ENCODE results near the gene ESCO1.
A peak's percentile ranks its signal among the peaks of the same experiment; 100 is the strongest.

The ESCO1 gene

DNA sequence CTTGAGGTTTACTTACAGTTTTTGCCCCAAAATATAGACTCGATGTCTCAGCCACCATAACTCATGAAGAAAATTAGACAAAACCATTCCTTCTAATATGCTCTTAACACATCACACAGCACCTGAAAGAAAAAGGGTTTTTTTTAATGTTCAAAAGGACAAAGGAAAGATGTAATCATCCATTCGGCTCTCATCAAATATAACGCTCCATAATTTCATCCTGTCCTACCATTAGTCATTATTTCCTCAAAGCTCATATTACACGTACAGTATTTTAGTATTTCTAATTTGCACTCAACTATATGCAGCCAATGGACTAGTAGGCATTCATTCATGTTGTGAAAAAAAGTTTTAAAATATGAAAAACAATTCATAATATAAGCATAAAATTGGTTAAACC, 24.8 kb downstream of the ESCO1 start:
- no peak for DNase-seq (ENCODE audit: low read depth, low spot score)

DNA sequence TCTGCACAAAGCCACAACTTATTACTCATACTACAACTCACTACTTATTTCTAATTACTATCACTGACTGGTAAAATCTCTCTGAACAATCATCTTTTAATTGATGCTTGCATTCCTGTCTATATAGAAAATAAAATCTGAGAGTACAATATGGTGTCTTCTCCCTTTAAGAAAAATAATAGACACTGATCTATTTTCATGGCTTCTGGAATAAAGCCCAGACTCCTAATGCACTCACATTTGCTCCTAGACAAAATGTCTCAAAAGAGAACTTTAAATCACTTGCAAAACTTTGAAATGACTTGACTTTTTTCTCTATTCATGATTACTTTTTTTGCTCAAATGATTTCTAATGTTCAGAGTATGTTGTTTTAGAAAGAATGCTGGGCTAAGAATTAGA, 28.7 kb downstream of the ESCO1 start:
- in situ Hi-C loops (cut with HindIII; ENCODE audit: low sequenced_read_pairs): no loop called here
- peak; percentile 26 for DNase-seq (ENCODE audit: low read depth, low spot score)
- TF ChIP-seq, protein P1, sequence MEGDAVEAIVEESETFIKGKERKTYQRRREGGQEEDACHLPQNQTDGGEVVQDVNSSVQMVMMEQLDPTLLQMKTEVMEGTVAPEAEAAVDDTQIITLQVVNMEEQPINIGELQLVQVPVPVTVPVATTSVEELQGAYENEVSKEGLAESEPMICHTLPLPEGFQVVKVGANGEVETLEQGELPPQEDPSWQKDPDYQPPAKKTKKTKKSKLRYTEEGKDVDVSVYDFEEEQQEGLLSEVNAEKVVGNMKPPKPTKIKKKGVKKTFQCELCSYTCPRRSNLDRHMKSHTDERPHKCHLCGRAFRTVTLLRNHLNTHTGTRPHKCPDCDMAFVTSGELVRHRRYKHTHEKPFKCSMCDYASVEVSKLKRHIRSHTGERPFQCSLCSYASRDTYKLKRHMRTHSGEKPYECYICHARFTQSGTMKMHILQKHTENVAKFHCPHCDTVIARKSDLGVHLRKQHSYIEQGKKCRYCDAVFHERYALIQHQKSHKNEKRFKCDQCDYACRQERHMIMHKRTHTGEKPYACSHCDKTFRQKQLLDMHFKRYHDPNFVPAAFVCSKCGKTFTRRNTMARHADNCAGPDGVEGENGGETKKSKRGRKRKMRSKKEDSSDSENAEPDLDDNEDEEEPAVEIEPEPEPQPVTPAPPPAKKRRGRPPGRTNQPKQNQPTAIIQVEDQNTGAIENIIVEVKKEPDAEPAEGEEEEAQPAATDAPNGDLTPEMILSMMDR (IDR thresholded peaks at IDR 0.05; ENCODE audit: low read depth, low read length): no peak
- no peak overlapping the region for H3K4me3 ChIP-seq (ENCODE audit: low read depth, low read length)

More for the DNA sequence above, 24.8 kb downstream of the ESCO1 start:
- in situ Hi-C loops (cut with HindIII; ENCODE audit: low sequenced_read_pairs): no loop called here
- no peak overlapping the region for H3K4me3 ChIP-seq (ENCODE audit: low read depth, low read length)
- TF ChIP-seq, protein P1 (IDR thresholded peaks at IDR 0.05; ENCODE audit: low read depth, low read length): no peak

DNA sequence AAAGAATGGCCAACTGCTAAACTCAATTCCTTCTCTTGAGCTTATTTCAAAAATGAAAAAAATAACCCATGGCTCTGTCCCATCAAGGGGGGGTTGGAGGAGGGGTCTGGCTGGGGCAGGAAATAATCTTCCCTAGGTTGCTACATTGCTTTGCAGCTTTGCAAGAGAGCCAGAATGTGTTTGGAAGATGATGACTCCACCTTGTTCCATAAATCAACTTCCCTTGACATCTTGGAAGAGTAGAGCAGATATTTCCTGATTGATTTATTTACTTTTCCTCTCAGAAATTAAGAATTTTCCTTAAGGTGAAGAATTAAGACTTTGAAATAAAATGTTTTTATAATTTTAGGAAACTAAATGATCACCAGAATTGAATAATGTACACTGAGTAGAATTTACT, 41.3 kb downstream of the ESCO1 start:
- no peak overlapping the region for H3K4me3 ChIP-seq (ENCODE audit: low read depth, low read length)
- in situ Hi-C loops (cut with HindIII; ENCODE audit: low sequenced_read_pairs): no loop called here
- no peak for DNase-seq (ENCODE audit: low read depth, low spot score)

DNA sequence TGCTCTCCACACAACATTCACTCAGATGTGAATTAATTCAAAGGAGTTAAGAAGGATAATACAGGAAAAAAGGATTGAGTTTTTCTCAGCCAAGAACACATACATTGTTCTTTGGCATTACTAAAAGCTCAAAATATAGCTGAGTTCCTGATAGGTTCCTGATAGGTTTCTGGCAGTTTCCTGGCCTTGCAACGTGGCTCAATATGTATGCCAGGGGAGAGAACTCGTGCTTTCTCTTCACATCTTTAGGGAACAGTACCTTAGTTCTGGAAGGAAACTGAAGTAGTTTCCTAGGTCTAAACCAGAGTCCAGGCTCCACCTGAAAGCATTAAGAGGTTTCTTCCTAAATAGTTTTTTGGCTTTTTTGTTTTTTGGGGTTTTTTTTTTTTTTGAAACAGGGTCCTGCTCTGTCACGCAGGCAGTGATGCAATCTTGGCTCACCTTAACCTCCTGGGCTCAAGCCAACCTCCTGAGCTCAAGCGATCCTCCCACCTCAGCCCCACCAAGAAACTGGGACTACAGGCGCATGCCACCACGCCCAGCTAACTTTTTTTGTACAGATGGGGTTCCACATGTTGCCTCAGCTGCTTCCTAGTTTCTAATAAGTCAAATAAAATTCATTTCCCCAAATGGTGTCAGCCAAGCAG, 42.8 kb downstream of the ESCO1 start:
- in situ Hi-C loops (cut with HindIII; ENCODE audit: low sequenced_read_pairs): no loop called here
- no peak overlapping the region for H3K4me3 ChIP-seq (ENCODE audit: low read depth, low read length)
- TF ChIP-seq, protein P1 (IDR thresholded peaks at IDR 0.05; ENCODE audit: low read depth, low read length): no peak
- no peak for DNase-seq (ENCODE audit: low read depth, low spot score)

More for the DNA sequence above, 41.3 kb downstream of the ESCO1 start:
- TF ChIP-seq, protein P1 (IDR thresholded peaks at IDR 0.05; ENCODE audit: low read depth, low read length): no peak

DNA sequence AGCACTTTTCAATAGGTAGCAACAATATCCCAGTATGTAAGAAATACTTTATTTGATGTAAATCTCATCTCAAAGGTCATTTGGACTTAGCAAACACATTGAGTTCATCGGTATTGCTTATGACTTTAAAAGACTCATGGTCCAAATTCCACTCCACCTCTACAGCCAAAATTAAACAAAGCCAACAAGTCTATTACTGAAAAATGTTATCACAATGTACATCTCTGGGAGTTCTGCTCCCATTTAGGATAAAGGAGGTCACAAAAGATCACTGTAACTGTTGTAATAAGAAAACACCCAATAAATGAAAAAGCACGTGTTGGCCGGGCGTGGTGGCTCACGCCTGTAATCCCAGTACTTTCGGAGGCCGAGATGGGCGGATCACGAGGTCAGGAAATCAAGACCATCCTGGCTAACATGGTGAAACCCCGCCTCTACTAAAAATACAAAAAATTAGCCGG, 50.0 kb downstream of the ESCO1 start:
- no peak overlapping the region for H3K4me3 ChIP-seq (ENCODE audit: low read depth, low read length)
- in situ Hi-C loops (cut with HindIII; ENCODE audit: low sequenced_read_pairs): no loop called here
- DNase-seq (ENCODE audit: low read depth, low spot score): no peak
- TF ChIP-seq, protein P1 (IDR thresholded peaks at IDR 0.05; ENCODE audit: low read depth, low read length): no peak

DNA sequence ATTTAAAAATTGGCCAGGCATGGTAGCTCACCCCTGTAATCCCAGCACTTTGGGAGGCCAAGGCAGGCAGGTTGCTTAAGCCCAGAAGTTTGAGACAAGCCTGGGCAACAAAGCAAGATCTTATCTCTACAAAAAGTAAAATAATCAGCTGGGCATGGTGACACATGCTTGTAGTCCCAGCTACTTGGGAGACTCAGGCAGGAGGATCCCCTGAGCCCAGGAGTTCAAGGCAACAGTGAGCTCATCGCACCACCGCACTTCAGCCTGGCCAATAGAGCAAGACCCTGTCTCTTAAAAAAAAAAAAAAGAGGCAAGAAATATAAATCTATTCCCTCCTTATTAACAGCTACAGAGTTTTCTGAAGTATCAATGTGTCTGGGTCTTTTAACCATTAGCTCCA, 51.9 kb downstream of the ESCO1 start:
- no peak for DNase-seq (ENCODE audit: low read depth, low spot score)
- in situ Hi-C loops (cut with HindIII; ENCODE audit: low sequenced_read_pairs): no loop called here
- TF ChIP-seq, protein P1 (IDR thresholded peaks at IDR 0.05; ENCODE audit: low read depth, low read length): no peak
- H3K4me3 ChIP-seq (ENCODE audit: low read depth, low read length): no peak overlapping the region

All from astrocyte of the spinal cord (primary cell).